HG03575 (cell line): ENCODE measurements around the gene NMBR.
"Not testable (repeated sequence)": the region's sequence is repeated elsewhere in the genome, so short reads cannot be mapped to it uniquely, and the experiment has no call there.

Experiments used
- ATAC-seq: cut with Tn5 transposase; IDR thresholded peaks from one replicate; pipeline ENCODE4 v1.9.1; 2021; ENCODE audit not compliant: unreplicated experiment, insufficient number of reproducible peaks, low FRiP score; ENCODE audit errors: extremely low read depth

Gene NMBR

GRCh38 chr6:142155895-142156757 lies 9.2 kb upstream of the NMBR start:
- ATAC-seq, result no peak

- no peak for ATAC-seq
These were observed 8.2 kb upstream of the NMBR start for GRCh38 chr6:142155091-142155490.

- ATAC-seq, result no peak
These were observed 7.4 kb upstream of the NMBR start for GRCh38 chr6:142154336-142154735.

GRCh38 chr6:142153196-142153595 lies 6.3 kb upstream of the NMBR start:
- ATAC-seq, result no peak

GRCh38 chr6:142152746-142153145 lies 5.8 kb upstream of the NMBR start:
- ATAC-seq, result no peak

GRCh38 chr6:142141531-142141930 lies 5.4 kb downstream of the NMBR start:
- not testable (repeated sequence) for ATAC-seq

GRCh38 chr6:142138876-142139275 lies 8.0 kb downstream of the NMBR start:
- no peak for ATAC-seq

GRCh38 chr6:142132625-142133024 lies 14.3 kb downstream of the NMBR start, which contains the start of gene GJE1:
TSS of gene GJE1 (plus strand) at chr6:142132925. CDS start at chr6:142133159, 234 bp downstream.
- ATAC-seq, result no peak

GRCh38 chr6:142130814-142131213 lies 16.1 kb downstream of the NMBR start:
- no peak for ATAC-seq

- no peak for ATAC-seq
These were observed 25.6 kb downstream of the NMBR start for GRCh38 chr6:142121342-142121741.

GRCh38 chr6:142118925-142119324 lies 28.0 kb downstream of the NMBR start:
- ATAC-seq, result no peak

- ATAC-seq, result no peak
These were observed 28.6 kb downstream of the NMBR start for GRCh38 chr6:142118328-142118727.

- ATAC-seq, result no peak
These were observed 29.6 kb downstream of the NMBR start for GRCh38 chr6:142117366-142117765.

- no peak for ATAC-seq
These were observed 34.4 kb downstream of the NMBR start for GRCh38 chr6:142112451-142113061.

GRCh38 chr6:142110820-142111219 lies 36.1 kb downstream of the NMBR start:
- not testable (repeated sequence) for ATAC-seq

GRCh38 chr6:142104820-142105219 lies 42.1 kb downstream of the NMBR start:
- not testable (repeated sequence) for ATAC-seq

- ATAC-seq, result no peak
These were observed 58.1 kb downstream of the NMBR start for GRCh38 chr6:142088858-142089216.

GRCh38 chr6:142087950-142088857 lies 58.7 kb downstream of the NMBR start:
- ATAC-seq, result no peak

- no peak for ATAC-seq
These were observed 67.8 kb downstream of the NMBR start for GRCh38 chr6:142079130-142079529.
